Fibroblast of lung (primary cell): ENCODE measurements around the gene PPP1R12A. TPM values are rescaled to one million over a fixed set of nuclear protein-coding genes. Genes with fewer than 3 reads are reported as not detected.
"Not testable (repeated sequence)": the region's sequence is repeated elsewhere in the genome, so short reads cannot be mapped to it uniquely, and the experiment has no call there.

Experiments
- DNase-seq, 2 donors: peaks; one replicate each; pipeline versions ENCODE4 v3.0.0 to v3.0.0-alpha.2; 2010; ENCODE audit warnings: low read depth in 2 of 2
- H2AFZ ChIP-seq: 2 replicates; pipeline ENCODE4 v1.5.1; 2012; ENCODE audit warnings: low read length, control low read depth, inconsistent platforms
- H3K27ac ChIP-seq: 2 replicates; pipeline ENCODE4 v1.5.1; 2011; ENCODE audit warnings: low read length, control low read depth; ENCODE audit not compliant: insufficient read depth
- H3K27me3 ChIP-seq: 2 replicates; pipeline ENCODE4 v1.5.1; 2011; ENCODE audit warnings: mild to moderate bottlenecking, low read length; ENCODE audit not compliant: control insufficient read depth, insufficient read depth
- H3K36me3 ChIP-seq: 2 replicates; pipeline ENCODE4 v1.5.1; 2011; ENCODE audit warnings: low read length; ENCODE audit not compliant: control insufficient read depth, insufficient read depth
- H3K4me1 ChIP-seq: 2 replicates; pipeline ENCODE4 v1.5.1; 2011; ENCODE audit warnings: low read length; ENCODE audit not compliant: control insufficient read depth, insufficient read depth; ENCODE audit errors: extremely low read depth
- H3K4me2 ChIP-seq: 2 replicates; pipeline ENCODE4 v1.5.1; 2011; ENCODE audit warnings: low read length, control low read depth; ENCODE audit not compliant: insufficient read depth; ENCODE audit errors: extremely low read depth
- H3K4me3 ChIP-seq, 4 experiments: fragments of 200-600 bp in 1 of 4; sonication (generic) in 1 of 4; replicated peaks in 1 of 4; 2 replicates each; pipeline ENCODE4 v1.5.1; 2011 to 2016; ENCODE audit warnings: low read length in 4 of 4, low read depth in 3 of 4, mild to moderate bottlenecking in 3 of 4, control low read depth in 2 of 4, inconsistent platforms in 1 of 4, mixed read lengths in 1 of 4; ENCODE audit not compliant: insufficient read depth in 1 of 4; ENCODE audit errors: control extremely low read depth in 1 of 4
- H3K79me2 ChIP-seq: 2 replicates; pipeline ENCODE4 v1.5.1; 2012; ENCODE audit warnings: mild to moderate bottlenecking, low read length, inconsistent platforms; ENCODE audit not compliant: control insufficient read depth, insufficient read depth
- H3K9ac ChIP-seq: 2 replicates; pipeline ENCODE4 v1.5.1; 2011; ENCODE audit warnings: mild to moderate bottlenecking, low read length, control low read depth; ENCODE audit not compliant: insufficient read depth
- H3K9me3 ChIP-seq: 2 replicates; pipeline ENCODE4 v1.5.1; 2012; ENCODE audit warnings: low read depth, low read length; ENCODE audit not compliant: control insufficient read depth, insufficient read depth
- H4K20me1 ChIP-seq: 2 replicates; pipeline ENCODE4 v1.5.1; 2011; ENCODE audit warnings: low read length; ENCODE audit not compliant: control insufficient read depth, insufficient read depth; ENCODE audit errors: extremely low read depth
- EZH2 ChIP-seq: IDR thresholded peaks from 2 replicates; pipeline ENCODE4 v1.5.1; 2012; ENCODE audit warnings: low read length, control low read depth, mild to moderate bottlenecking; ENCODE audit errors: missing control alignments
- polyA plus RNA-seq, 2 donors: library from polyadenylated mRNA; depleted of rRNA in 1 of 2; stranded (reverse) in 1 of 2; unstranded in 1 of 2; fragments of >200 nt; gene quantifications; 2 replicates each; pipeline ENCODE4 v1.2.1, GENCODE V29; 2011 to 2012; ENCODE audit warnings: missing spikeins in 1 of 2
- total RNA-seq: library from RNA; depleted of rRNA; stranded (reverse); fragments of >200 nt; gene quantifications from 2 replicates; pipeline ENCODE4 v1.2.1, GENCODE V29; 2014
- TF ChIP-seq, protein P1 (sequence below), 2 donors: IDR thresholded peaks in 1 of 2; conservative IDR thresholded peaks in 1 of 2; 1 replicate in 1 of 2; 2 replicates in 1 of 2; pipeline ENCODE4 v1.5.1; 2011 to 2012; ENCODE audit warnings: low read length in 2 of 2, control low read depth in 1 of 2, inconsistent platforms in 1 of 2, low read depth in 1 of 2, mild to moderate bottlenecking in 1 of 2

Gene PPP1R12A
- total and polyA plus RNA-seq, 2 donors (not counting 1 experiment from before 2014, with no cell fraction given), result 94.9 to 139 TPM

DNA sequence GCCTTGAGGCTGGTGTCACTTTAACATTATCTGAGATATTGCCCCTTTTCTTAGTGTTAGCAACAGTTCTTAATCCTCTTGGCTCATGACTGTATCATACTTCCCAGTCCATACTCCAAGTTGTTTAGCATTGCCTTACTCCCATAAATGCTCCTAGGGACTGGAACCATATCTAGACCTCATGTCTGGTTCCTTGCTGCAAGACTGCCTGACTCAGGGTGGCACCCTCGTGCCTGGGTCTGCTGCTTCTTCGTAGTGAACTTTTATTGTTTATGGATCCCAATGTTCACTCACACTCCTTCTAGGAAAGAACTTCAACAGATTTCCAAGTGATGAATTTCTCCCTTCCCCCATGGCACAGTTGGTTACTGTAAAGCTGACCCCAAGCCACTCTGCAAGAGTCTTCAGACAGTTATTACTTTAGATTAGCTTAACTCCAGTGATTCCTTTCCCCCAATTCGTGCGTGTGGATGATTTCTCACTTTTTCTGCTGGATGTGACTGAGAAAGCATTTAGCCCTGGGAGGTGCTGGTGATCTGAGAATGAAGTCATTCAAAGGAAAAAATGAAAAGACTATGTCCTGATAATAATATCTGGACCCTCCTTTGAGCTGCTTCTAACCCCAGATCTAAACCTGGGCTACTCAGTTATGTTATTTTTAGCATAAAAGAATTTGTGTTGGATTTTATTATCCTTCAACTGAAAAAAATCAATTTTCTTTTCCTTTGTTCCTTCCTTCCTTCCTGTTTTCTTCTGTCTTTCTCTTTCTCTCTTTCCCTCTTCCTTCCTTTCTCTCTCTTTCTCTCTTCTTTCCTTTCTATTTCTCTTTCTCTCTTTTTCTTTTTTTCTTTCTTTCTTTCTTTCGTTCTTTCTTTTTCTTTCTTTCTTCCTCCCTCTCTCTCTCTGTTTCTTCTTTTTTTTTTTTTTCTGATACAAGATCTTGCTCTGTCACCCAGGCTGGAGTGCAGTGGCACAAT, 47.5 kb upstream of the PPP1R12A start:
- H3K36me3 ChIP-seq, result no peaks in the 10 kb centered on the region
- H3K4me3 ChIP-seq, result no peak overlapping the region
- no peak overlapping the region for H3K9ac ChIP-seq
- H3K79me2 ChIP-seq, result no peaks in the 10 kb centered on the region
- peak; percentile 9 to 63 for DNase-seq
- H3K4me1 ChIP-seq, result no peaks in the 10 kb centered on the region
- no peaks in the 10 kb centered on the region for H4K20me1 ChIP-seq
- no peak overlapping the region for H3K27ac ChIP-seq
- H3K27me3 ChIP-seq, result no peaks in the 10 kb centered on the region
- TF ChIP-seq EZH2, result no peak
- TF ChIP-seq, protein P1, sequence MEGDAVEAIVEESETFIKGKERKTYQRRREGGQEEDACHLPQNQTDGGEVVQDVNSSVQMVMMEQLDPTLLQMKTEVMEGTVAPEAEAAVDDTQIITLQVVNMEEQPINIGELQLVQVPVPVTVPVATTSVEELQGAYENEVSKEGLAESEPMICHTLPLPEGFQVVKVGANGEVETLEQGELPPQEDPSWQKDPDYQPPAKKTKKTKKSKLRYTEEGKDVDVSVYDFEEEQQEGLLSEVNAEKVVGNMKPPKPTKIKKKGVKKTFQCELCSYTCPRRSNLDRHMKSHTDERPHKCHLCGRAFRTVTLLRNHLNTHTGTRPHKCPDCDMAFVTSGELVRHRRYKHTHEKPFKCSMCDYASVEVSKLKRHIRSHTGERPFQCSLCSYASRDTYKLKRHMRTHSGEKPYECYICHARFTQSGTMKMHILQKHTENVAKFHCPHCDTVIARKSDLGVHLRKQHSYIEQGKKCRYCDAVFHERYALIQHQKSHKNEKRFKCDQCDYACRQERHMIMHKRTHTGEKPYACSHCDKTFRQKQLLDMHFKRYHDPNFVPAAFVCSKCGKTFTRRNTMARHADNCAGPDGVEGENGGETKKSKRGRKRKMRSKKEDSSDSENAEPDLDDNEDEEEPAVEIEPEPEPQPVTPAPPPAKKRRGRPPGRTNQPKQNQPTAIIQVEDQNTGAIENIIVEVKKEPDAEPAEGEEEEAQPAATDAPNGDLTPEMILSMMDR (conservative IDR thresholded peaks at IDR 0.05 in 1 of 2, IDR thresholded peaks at IDR 0.05 in 1 of 2; ENCODE audit: low read depth in 1 of 2, low read length in 2 of 2), result no peak
- H2AFZ ChIP-seq, result no peak overlapping the region
- no peaks in the 10 kb centered on the region for H3K9me3 ChIP-seq
- no peak overlapping the region for H3K4me2 ChIP-seq

GRCh38 chr12:79978692-79979091, 43.8 kb upstream of the PPP1R12A start:
- H2AFZ ChIP-seq, result no peak overlapping the region
- H3K9ac ChIP-seq, result no peak overlapping the region
- TF ChIP-seq, protein P1 (conservative IDR thresholded peaks at IDR 0.05 in 1 of 2, IDR thresholded peaks at IDR 0.05 in 1 of 2; ENCODE audit: low read depth in 1 of 2, low read length in 2 of 2), result no peak
- TF ChIP-seq EZH2, result no peak
- no peaks in the 10 kb centered on the region for H4K20me1 ChIP-seq
- H3K4me1 ChIP-seq, result no peaks in the 10 kb centered on the region
- H3K4me2 ChIP-seq, result no peak overlapping the region
- no peaks in the 10 kb centered on the region for H3K36me3 ChIP-seq
- no peaks in the 10 kb centered on the region for H3K9me3 ChIP-seq
- no peaks in the 10 kb centered on the region for H3K79me2 ChIP-seq
- H3K27ac ChIP-seq, result no peak overlapping the region
- DNase-seq, result no peak
- H3K4me3 ChIP-seq, result no peak overlapping the region
- H3K27me3 ChIP-seq, result no peaks in the 10 kb centered on the region

GRCh38 chr12:79977856-79978460, 43.1 kb upstream of the PPP1R12A start:
- H3K4me1 ChIP-seq, H3K79me2 ChIP-seq, H3K4me2 ChIP-seq, H3K9me3 ChIP-seq, H3K36me3 ChIP-seq, H3K27ac ChIP-seq, H3K9ac ChIP-seq, H2AFZ ChIP-seq, H4K20me1 ChIP-seq, H3K4me3 ChIP-seq, H3K27me3 ChIP-seq: not testable (repeated sequence)
- peak; percentile 14 to 65 for DNase-seq
